ENCODE measurements around the gene CDAN1. TPM values are rescaled to one million over a fixed set of nuclear protein-coding genes. Genes with fewer than 3 reads are reported as not detected.
"Not testable (repeated sequence)": the region's sequence is repeated elsewhere in the genome, so short reads cannot be mapped to it uniquely, and the experiment has no call there.

The CDAN1 gene
- total RNA-seq, 2 experiments from 2014 or later = 20.9 to 21.0 TPM

DNA sequence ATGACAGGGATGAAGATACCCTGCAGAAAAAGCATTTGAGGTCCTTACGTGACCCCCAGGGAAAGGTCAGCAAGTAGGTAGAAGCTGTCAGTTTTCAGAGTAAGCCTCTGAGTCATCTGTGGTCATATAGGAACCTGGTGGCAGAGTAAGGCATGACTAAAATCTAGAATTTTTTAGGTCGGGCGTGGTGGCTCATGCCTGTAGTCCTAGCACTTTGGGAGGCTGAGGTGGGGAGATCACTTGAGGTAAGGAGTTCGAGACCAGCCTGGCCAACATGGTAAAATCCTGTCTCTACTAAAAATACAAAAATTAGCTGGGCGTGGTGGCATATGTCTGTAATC lies 56.8 kb downstream of the CDAN1 start:
- CTCF ChIA-PET = interaction anchor here (0.5 kb wide), 1 partner anchor 325 kb away, joined by 3 read pairs; no protein-coding TSS in a partner anchor
- POLR2A ChIA-PET = not testable (repeated sequence)

DNA sequence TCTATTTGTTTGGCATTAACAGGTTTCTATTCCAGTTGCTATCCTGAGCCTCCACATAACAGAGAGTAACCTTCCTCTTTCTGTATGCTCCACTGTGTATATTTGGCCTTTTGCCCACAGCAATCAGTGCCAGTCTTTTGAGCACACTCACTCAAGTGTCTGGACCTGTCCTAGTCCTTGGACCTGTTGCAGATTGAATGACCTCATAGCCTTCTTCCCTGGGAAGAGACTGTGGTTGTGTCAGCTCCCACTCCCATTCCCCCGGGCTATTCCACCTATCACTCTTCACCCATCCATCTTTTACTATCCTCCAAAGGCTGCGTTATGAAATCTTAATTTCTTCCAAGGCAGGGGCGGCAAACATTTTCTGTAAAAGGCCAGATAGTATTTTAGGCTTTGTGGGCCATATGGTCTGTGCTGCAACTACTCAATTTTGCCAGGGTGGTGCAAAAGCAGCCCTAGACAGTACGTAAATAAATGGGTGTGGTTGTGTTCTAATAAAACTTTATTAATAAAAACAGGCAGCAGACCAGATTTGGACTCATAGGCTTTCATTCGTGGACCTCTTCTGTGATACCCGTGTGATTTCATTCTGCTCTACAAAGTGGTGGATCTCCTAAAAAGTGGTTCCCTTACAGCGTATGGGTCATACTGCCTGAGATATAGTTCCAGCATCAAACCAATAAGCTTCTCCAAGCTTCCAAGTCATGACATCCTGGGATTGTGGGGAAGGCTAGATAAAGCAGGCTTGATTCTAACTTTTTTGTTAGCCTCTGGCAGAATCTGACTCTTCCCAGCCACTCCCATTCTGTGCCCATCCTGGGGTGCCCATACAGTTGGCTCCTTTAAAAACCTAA lies 57.4 kb downstream of the CDAN1 start:
- ChIA-PET CTCF (no interaction called here), POLR2A (no interaction called here)

More for the DNA sequence above, 56.8 kb downstream of the CDAN1 start:
- H3K4me3 Mint-ChIP-seq; H3K36me3 Mint-ChIP-seq; H3K27me3 Mint-ChIP-seq; H3K4me1 Mint-ChIP-seq (ENCODE audit: low read depth); H3K27ac Mint-ChIP-seq; H3K9me3 Mint-ChIP-seq: not testable (repeated sequence)
- intact Hi-C loops (cut with micrococcal nuclease) = loop anchor here (1.0 kb wide), 1 partner anchor 105 kb away; the partner anchor contains the start of gene STARD9
- peak; percentile 80 for DNase-seq

GRCh38 chr15:42675021-42675420 lies 61.9 kb downstream of the CDAN1 start:
- Mint-ChIP-seq H3K4me3 (no peak overlapping the region), H3K27ac (no peak overlapping the region), H3K36me3 (peaks cover 2% of the 10 kb centered on the region), H3K4me1 (ENCODE audit: low read depth) (peaks cover 4% of the 10 kb centered on the region), H3K9me3 (no peaks in the 10 kb centered on the region), H3K27me3 (no peaks in the 10 kb centered on the region)
- DNase-seq = no peak
- ChIA-PET CTCF (no interaction called here), POLR2A (no interaction called here)
- intact Hi-C loops (cut with micrococcal nuclease) = no loop called here

More for the DNA sequence above, 57.4 kb downstream of the CDAN1 start:
- Mint-ChIP-seq H3K9me3 (no peaks in the 10 kb centered on the region), H3K27me3 (no peaks in the 10 kb centered on the region), H3K27ac (no peak overlapping the region), H3K36me3 (peaks cover 1% of the 10 kb centered on the region), H3K4me3 (no peak overlapping the region), H3K4me1 (ENCODE audit: low read depth) (peaks cover 7% of the 10 kb centered on the region)
- DNase-seq = no peak
- intact Hi-C loops (cut with micrococcal nuclease) = loop anchor here (1.0 kb wide), 1 partner anchor 104 kb away; the partner anchor contains the start of gene STARD9

DNA sequence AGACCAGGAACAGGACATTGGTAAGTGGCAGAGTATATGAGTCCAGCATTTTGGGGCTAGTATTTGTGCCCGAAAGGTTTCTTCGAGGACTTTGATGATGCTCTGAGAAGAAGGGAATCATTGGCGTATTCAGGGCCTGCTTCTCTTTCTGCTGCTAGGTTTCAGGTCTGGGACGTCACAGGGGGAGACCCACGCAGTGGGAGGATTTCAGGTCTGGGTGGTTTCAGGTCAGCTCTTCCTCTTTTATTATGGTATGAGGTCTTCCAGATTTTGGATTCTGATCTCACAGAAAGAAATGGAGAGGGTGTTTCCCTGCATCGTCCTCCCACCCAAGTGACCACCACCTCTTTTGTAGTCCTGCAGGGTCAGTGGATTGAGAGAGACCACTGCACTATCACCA lies 62.5 kb downstream of the CDAN1 start:
- POLR2A ChIA-PET = no interaction called here
- CTCF ChIA-PET = no interaction called here
- Mint-ChIP-seq H3K27ac (no peak overlapping the region), H3K27me3 (no peaks in the 10 kb centered on the region), H3K4me3 (no peak overlapping the region), H3K36me3 (peaks cover 2% of the 10 kb centered on the region), H3K9me3 (no peaks in the 10 kb centered on the region), H3K4me1 (ENCODE audit: low read depth) (no peaks in the 10 kb centered on the region)
- DNase-seq = no peak
- intact Hi-C loops (cut with micrococcal nuclease) = no loop called here

Other genes starting within 250 kb of the CDAN1 start
- gene ZNF106, start 246.0 kb downstream of the CDAN1 start, total RNA-seq = 10 to 100 TPM; 47.1 to 48.0 TPM
- gene SNAP23, start 241.5 kb downstream of the CDAN1 start, total RNA-seq = 10 to 100 TPM; 43.1 to 46.8 TPM
- gene LRRC57, start 188.3 kb downstream of the CDAN1 start, total RNA-seq = 10 to 100 TPM; 15.7 to 17.2 TPM
- 10 to 100 TPM; 44.9 to 45.1 TPM for gene HAUS2, start 188.3 kb downstream of the CDAN1 start, total RNA-seq
- 1 to 10 TPM; 3.4 to 3.8 TPM for gene STARD9, start 161.5 kb downstream of the CDAN1 start, total RNA-seq
- 10 to 100 TPM; 12.6 to 13.8 TPM for gene TTBK2, start 183.7 kb upstream of the CDAN1 start, total RNA-seq